ENCODE measurements around the gene HOXD12.

The HOXD12 gene

DNA sequence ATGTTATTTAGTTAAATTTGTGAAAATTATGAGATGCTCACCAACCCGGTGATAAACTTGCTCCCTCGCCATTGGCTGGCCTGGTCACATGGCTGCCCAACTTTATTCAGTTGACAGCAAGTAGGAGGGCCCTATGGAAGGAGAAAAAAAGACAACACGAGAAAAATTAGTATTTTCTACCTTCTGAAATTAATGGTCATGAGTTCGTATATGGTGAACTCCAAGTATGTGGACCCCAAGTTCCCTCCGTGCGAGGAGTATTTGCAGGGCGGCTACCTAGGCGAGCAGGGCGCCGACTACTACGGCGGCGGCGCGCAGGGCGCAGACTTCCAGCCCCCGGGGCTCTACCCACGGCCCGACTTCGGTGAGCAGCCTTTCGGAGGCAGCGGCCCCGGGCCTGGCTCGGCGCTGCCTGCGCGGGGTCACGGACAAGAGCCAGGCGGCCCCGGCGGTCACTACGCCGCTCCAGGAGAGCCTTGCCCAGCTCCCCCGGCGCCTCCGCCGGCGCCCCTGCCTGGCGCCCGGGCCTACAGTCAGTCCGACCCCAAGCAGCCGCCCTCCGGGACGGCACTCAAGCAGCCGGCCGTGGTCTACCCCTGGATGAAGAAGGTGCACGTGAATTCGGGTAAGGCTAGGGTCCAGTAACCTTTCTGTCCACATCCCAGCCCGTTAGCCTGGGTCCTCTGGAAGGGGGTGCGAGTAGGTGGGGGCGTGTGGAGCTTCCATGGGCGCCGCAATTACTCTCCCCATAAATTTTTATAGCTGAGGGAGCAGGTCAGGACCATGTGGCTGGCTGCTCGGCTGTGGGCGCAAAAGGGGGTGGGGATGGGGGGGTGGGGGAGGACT is 52.1 kb downstream of the HOXD12 start, which contains the start of gene HOXD4:
TSS of gene HOXD4 (plus strand) at position 109 of the 846 bp plus-strand sequence. CDS start at position 193, 84 bp downstream.
- DNase-seq, result no peak

All from HCEC 1CT (cell line).